ENCODE data around the gene VILL. TPM values are rescaled to one million over a fixed set of nuclear protein-coding genes. Genes with fewer than 3 reads are reported as not detected.

VILL gene
- total and polyA plus RNA-seq, 2 of the 8 experiments (the other 6 are each of a cell fraction or from before 2014, with no cell fraction given): 4.1 to 4.2 TPM

DNA sequence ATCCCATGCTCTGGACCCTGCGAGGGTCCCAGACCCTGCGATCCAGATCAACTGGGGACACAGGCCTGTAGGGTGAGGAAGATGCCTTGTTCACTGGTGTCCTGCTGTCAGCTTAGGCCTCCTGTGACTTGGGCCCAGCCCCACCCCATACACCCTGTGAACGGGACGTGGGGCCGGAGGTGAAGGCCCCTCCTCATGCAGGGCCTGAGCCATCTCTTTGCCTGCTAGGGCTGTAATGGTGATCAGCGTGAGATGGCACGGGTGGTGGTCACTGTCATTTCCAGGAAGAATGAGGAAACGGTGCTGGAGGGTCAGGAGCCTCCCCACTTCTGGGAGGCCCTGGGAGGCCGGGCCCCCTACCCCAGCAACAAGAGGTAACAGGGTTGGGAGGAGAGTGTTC, 12.4 kb downstream of the VILL start (continued):
- TF ChIP-seq, protein P1, sequence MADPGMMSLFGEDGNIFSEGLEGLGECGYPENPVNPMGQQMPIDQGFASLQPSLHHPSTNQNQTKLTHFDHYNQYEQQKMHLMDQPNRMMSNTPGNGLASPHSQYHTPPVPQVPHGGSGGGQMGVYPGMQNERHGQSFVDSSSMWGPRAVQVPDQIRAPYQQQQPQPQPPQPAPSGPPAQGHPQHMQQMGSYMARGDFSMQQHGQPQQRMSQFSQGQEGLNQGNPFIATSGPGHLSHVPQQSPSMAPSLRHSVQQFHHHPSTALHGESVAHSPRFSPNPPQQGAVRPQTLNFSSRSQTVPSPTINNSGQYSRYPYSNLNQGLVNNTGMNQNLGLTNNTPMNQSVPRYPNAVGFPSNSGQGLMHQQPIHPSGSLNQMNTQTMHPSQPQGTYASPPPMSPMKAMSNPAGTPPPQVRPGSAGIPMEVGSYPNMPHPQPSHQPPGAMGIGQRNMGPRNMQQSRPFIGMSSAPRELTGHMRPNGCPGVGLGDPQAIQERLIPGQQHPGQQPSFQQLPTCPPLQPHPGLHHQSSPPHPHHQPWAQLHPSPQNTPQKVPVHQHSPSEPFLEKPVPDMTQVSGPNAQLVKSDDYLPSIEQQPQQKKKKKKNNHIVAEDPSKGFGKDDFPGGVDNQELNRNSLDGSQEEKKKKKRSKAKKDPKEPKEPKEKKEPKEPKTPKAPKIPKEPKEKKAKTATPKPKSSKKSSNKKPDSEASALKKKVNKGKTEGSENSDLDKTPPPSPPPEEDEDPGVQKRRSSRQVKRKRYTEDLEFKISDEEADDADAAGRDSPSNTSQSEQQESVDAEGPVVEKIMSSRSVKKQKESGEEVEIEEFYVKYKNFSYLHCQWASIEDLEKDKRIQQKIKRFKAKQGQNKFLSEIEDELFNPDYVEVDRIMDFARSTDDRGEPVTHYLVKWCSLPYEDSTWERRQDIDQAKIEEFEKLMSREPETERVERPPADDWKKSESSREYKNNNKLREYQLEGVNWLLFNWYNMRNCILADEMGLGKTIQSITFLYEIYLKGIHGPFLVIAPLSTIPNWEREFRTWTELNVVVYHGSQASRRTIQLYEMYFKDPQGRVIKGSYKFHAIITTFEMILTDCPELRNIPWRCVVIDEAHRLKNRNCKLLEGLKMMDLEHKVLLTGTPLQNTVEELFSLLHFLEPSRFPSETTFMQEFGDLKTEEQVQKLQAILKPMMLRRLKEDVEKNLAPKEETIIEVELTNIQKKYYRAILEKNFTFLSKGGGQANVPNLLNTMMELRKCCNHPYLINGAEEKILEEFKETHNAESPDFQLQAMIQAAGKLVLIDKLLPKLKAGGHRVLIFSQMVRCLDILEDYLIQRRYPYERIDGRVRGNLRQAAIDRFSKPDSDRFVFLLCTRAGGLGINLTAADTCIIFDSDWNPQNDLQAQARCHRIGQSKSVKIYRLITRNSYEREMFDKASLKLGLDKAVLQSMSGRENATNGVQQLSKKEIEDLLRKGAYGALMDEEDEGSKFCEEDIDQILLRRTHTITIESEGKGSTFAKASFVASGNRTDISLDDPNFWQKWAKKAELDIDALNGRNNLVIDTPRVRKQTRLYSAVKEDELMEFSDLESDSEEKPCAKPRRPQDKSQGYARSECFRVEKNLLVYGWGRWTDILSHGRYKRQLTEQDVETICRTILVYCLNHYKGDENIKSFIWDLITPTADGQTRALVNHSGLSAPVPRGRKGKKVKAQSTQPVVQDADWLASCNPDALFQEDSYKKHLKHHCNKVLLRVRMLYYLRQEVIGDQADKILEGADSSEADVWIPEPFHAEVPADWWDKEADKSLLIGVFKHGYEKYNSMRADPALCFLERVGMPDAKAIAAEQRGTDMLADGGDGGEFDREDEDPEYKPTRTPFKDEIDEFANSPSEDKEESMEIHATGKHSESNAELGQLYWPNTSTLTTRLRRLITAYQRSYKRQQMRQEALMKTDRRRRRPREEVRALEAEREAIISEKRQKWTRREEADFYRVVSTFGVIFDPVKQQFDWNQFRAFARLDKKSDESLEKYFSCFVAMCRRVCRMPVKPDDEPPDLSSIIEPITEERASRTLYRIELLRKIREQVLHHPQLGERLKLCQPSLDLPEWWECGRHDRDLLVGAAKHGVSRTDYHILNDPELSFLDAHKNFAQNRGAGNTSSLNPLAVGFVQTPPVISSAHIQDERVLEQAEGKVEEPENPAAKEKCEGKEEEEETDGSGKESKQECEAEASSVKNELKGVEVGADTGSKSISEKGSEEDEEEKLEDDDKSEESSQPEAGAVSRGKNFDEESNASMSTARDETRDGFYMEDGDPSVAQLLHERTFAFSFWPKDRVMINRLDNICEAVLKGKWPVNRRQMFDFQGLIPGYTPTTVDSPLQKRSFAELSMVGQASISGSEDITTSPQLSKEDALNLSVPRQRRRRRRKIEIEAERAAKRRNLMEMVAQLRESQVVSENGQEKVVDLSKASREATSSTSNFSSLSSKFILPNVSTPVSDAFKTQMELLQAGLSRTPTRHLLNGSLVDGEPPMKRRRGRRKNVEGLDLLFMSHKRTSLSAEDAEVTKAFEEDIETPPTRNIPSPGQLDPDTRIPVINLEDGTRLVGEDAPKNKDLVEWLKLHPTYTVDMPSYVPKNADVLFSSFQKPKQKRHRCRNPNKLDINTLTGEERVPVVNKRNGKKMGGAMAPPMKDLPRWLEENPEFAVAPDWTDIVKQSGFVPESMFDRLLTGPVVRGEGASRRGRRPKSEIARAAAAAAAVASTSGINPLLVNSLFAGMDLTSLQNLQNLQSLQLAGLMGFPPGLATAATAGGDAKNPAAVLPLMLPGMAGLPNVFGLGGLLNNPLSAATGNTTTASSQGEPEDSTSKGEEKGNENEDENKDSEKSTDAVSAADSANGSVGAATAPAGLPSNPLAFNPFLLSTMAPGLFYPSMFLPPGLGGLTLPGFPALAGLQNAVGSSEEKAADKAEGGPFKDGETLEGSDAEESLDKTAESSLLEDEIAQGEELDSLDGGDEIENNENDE (IDR thresholded peaks at IDR 0.05; ENCODE audit: insufficient replicate concordance, low read length): no peak
- TF ChIP-seq SRF (IDR thresholded peaks at IDR 0.05; ENCODE audit: low read depth, low read length) (no peak), CBX8 (IDR thresholded peaks at IDR 0.05; ENCODE audit: borderline replicate concordance, low read depth, low read length) (no peak), KDM1A (IDR thresholded peaks at IDR 0.05; ENCODE audit: borderline replicate concordance, low read length) (no peak), EZH2 (IDR thresholded peaks at IDR 0.05; ENCODE audit: low read depth, low read length, severe bottlenecking) (no peak), SP1 (IDR thresholded peaks at IDR 0.05; ENCODE audit: low read depth, low read length) (no peak), JUND (IDR thresholded peaks at IDR 0.05; ENCODE audit: low read length) (no peak), SAP30 (IDR thresholded peaks at IDR 0.05; ENCODE audit: insufficient read depth, insufficient replicate concordance, low read length) (no peak)
